Measurements from ENCODE around the gene MPP2.
"Not testable (repeated sequence)": the region's sequence is repeated elsewhere in the genome, so short reads cannot be mapped to it uniquely, and the experiment has no call there.

The MPP2 gene

GRCh38 chr17:43844241-43844640 is 63.1 kb downstream of the MPP2 start:
- no peak for DNase-seq

DNA sequence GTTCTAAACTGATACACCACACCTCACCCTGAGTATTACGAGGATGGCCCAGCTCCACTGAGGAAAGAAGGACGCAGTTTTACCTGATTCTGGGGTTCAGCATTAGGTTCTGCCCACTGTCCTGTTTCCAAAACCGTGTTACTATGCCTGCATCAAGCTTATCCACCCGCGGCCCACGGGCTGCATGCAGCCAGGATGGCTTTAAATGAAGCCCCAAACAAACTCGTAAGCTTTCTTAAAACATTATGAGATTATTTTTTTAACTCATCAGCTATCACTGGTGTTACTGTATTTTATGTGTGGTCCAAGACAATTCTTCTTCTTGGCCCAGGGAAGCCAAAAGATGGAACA is 64.4 kb downstream of the MPP2 start:
- DNase-seq, result no peak

GRCh38 chr17:43842091-43842974 is 65.0 kb downstream of the MPP2 start:
- not testable (repeated sequence) for DNase-seq

DNA sequence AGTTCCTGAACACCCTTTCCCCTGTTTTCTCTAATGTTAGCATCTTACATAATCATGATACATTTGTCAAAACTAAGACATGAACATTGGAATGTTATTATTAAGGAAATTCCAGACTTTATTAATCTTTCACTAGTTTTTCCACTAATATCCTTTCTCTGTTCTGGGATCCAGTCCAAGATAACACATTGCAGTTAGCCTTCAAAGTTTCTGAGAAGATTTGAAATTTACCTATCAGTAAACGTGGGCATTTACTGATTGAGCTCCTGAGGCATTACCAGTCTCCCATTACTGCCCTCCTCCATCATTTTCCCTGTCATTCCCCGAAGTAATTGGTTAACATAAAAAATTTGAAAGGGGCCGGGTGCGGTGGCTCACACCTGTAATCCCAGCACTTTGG is 66.1 kb downstream of the MPP2 start:
- DNase-seq, result no peak

DNA sequence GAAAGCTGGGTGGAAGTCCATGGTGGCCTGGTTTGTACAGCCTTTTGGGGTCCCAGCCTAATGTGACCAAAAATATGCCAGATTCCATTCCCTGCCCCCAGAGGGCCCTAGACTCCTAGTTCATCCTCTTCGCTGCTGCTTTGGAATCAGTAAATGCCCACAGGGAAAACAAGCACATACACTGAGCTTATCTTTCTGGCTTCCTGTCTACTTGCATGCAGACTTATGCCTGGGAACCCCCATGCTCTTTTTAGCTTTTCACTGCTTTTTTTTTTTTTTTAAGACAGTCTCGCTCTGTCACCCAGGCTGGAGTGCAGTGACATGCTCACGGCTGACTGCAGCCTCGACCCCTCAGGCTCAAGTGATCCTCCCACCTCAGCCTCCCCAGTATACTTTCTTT is 66.5 kb downstream of the MPP2 start:
- DNase-seq, result no peak

DNA sequence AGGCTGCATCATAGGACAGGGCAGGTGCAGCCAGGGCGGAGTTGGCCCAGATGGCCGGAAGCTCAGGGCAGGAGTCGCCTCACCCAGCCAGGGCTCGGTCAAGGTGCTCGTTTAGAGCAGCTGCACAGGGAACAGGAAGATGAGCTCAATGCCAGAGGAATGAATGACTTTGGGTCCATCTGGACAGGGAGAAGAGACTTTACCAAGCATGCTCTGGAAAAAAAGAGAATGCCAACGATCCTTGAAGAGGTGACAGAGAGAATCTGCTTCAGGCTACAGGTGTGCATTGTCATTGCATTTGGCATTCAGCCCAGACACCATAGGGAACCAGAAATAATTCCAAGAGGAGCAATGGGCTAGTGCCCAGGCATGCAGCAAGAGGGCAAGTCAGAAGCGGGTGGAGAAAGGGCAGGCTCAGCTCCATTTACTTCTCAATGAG is 67.6 kb downstream of the MPP2 start:
- no peak for DNase-seq

DNA sequence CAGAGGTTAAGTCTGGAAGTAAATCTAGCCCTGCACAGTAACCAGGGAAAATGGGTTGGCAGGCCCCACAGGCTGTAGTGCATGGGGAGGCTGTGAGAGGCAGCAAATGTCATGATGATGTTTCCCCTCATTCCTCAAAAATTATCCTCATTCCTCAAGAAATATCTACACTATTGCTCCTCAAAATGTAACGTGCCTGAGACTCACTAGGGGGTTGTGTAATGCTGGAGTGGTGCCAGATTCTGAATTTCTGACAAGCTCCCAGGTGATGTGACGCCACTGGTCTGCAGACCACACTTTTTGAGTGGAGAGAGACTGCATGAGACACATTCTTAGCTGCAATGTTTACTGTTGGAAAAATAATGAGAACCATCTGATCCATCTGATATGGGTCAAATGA is 73.2 kb downstream of the MPP2 start:
- no peak for DNase-seq

GRCh38 chr17:43832976-43833829 is 74.1 kb downstream of the MPP2 start, which contains the start of gene MPP3:
Gene MPP3 (minus strand): TSS chr17:43833146. CDS start chr17:43831906, 1,240 bp downstream.
- no peak for DNase-seq

DNA sequence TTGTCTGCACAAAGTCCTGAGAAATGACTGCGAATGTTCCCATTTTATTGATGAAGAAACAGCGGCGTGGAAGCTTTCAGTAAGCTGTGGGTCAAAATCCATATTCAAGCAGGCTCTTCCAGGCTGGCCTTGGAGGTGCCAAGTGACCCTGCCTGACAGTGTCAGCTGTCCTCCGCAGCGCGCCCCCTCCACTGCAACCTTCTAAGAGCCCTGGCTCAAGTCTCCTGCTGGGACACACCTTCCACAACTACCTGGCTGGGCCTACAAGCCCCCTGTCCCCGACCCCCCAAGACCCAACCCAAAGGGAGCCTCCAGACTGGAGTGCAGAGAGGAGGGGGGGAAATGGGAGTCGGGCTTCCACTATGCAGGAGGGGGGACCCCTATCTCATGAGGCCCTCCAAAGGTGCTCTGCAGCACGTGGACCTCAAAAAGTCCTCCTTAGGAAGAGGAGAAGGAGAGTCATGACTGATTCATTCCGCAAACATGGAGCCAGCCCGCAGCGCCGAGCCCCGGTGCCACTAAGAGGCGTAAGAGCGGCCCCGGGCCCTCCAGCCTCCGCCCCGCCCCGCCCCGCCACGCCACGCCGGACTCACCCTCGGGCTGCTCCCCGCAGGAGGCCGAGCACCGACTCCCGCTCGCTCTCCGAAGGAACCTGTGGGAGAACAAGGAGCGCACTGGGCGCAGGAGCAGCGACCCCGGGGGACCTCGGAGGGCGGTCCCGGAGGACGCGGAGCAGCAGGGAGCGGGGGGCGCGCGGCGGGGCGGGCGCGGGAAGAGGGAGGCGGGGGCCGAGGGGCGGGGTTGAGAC is 75.0 kb downstream of the MPP2 start:
- no peak for DNase-seq

- no peak for DNase-seq
Measured at GRCh38 chr17:43831633-43832032, 75.7 kb downstream of the MPP2 start.

GRCh38 chr17:43830510-43831140 is 76.7 kb downstream of the MPP2 start:
- no peak for DNase-seq

DNA sequence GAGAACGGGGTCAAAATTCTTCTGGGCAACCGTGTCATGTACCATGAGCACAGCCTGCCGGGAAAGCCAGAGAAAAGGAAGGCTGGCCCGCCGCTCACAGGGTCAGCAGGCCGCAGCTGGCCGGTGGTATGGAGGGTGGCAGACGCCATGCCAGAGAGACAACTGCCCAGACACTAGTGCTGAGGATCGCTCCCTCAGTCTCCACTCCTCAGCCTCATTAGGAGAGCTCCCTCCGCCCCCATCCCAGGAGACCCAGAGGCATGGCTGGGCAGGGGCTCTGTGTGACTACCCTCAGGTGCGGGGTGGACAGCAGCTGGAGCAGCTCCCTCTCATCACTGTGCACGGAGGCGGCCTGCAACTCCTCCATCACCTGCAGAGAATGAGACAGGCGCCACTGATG is 77.6 kb downstream of the MPP2 start:
- DNase-seq, result no peak

GRCh38 chr17:43827596-43827995 is 79.7 kb downstream of the MPP2 start:
- DNase-seq, result no peak

GRCh38 chr17:43826206-43826605 is 81.1 kb downstream of the MPP2 start:
- no peak for DNase-seq

DNA sequence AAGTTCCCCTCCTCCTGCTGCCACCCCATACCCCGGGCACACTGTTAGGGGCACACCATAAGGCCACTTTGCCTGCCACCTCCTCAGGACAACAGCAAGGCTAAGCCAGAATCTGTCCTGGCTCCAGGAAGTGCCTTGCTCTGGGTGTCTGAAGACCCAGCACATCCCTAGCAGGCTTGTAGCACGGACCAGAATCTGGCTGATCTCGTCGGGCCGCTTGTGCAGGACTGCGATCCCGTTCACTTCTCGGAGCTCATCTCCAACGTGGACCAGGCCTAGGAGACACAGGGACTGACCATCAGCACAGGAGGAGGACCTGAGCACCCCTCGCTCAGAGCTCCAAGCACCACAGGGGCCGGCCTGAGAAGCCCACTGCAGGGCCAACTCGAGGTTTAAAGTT is 81.8 kb downstream of the MPP2 start:
- no peak for DNase-seq

Measured in NK-92 treated with Interleukin-12 subunit alpha and Interleukin-12 subunit beta, amount 100 ng/mL, for 24 hours (cell line).